Tibial nerve (tissue), 3 donors: Measurements from ENCODE around the gene CUL3.

ENCODE experiments used
- POLR2A ChIP-seq, 2 donors: fragments of 450-650 bp; IDR thresholded peaks; one replicate each; pipeline ENCODE4 v1.6.1; 2017; ENCODE audit warnings: antibody characterized with exemption in 2 of 2, mild to moderate bottlenecking in 2 of 2, moderate library complexity in 2 of 2
- TF ChIP-seq, protein P1 (sequence below), 5 experiments: fragments of 200-600 bp in 3 of 5; fragments of 450-650 bp in 2 of 5; sonication (generic) in 3 of 5; IDR thresholded peaks; one replicate each; pipeline ENCODE4 v1.5.1; 2016 to 2019; ENCODE audit warnings: antibody characterized with exemption in 5 of 5, mild to moderate bottlenecking in 3 of 5, moderate library complexity in 2 of 5

DNA sequence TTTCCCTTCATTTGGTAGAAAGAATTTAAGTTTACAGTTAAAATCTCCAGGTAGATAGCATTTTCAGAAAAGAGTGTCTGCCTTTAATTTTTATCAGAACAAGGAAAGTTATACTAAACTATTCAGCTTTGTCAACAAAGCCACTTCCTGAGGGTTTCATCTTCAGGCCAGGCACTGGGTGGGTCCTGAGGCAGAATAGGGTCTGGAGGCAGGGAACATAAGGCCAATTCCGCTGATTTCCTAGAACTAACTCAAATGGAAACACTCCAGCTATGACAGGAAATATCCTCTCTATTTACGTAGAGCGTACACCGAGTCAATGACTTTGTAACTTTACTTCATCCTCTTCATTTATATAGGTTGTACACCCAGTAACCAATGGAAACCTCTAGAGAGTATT, 150.5 kb downstream of the CUL3 start:
- TF ChIP-seq, protein P1, sequence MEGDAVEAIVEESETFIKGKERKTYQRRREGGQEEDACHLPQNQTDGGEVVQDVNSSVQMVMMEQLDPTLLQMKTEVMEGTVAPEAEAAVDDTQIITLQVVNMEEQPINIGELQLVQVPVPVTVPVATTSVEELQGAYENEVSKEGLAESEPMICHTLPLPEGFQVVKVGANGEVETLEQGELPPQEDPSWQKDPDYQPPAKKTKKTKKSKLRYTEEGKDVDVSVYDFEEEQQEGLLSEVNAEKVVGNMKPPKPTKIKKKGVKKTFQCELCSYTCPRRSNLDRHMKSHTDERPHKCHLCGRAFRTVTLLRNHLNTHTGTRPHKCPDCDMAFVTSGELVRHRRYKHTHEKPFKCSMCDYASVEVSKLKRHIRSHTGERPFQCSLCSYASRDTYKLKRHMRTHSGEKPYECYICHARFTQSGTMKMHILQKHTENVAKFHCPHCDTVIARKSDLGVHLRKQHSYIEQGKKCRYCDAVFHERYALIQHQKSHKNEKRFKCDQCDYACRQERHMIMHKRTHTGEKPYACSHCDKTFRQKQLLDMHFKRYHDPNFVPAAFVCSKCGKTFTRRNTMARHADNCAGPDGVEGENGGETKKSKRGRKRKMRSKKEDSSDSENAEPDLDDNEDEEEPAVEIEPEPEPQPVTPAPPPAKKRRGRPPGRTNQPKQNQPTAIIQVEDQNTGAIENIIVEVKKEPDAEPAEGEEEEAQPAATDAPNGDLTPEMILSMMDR (IDR thresholded peaks at IDR 0.05): no peak
- TF ChIP-seq POLR2A (IDR thresholded peaks at IDR 0.05): no peak
